Right cardiac atrium (tissue), 5 donors: ENCODE data around the gene CDH12. TPM values are rescaled to one million over a fixed set of nuclear protein-coding genes. Genes with fewer than 3 reads are reported as not detected.
"Not testable (repeated sequence)": the region's sequence is repeated elsewhere in the genome, so short reads cannot be mapped to it uniquely, and the experiment has no call there.

ENCODE experiments used
- ATAC-seq, 2 donors: fragments of 200-7000 bp; cut with Tn5 transposase; one replicate each; pipeline versions ENCODE4 v1.8.0 to v1.9.1; 2020; ENCODE audit warnings: moderate library complexity in 2 of 2, mild to moderate bottlenecking in 1 of 2
- DNase-seq, 3 donors: peaks; one replicate each; pipeline ENCODE4 v3.0.0-alpha.2; 2020
- H3K27ac ChIP-seq: one replicate; pipeline ENCODE4 v1.5.1; 2013; ENCODE audit warnings: mild to moderate bottlenecking, low read length, control low read depth, moderate library complexity
- H3K27me3 ChIP-seq: one replicate; pipeline ENCODE4 v1.6.1; 2013; ENCODE audit not compliant: control insufficient read depth, insufficient read depth
- H3K4me1 ChIP-seq: one replicate; pipeline ENCODE4 v1.6.1; 2013; ENCODE audit warnings: low read length; ENCODE audit not compliant: control insufficient read depth, insufficient read depth
- H3K4me3 ChIP-seq: one replicate; pipeline ENCODE4 v1.5.1; 2013; ENCODE audit warnings: low read length, control low read depth
- H3K9me3 ChIP-seq: one replicate; pipeline ENCODE4 v1.6.1; 2013; ENCODE audit warnings: low read length; ENCODE audit not compliant: control insufficient read depth
- WGBS: extraction: QIAGEN DNeasy Blood & Tissue Kit; methylation state at CpG from one replicate; pipeline ENCODE4 v1.1.7; 2013; 5-methylcytosine and 5-hydroxymethylcytosine counted together
- intact Hi-C, 4 donors: fragments of 100-400 bp; cut with DNase I; formaldehyde crosslinking; loops; one replicate each; pipeline versions ENCODE4 v1.11.0 to v1.14.0; 2022 to 2023
- polyA plus RNA-seq: library from polyadenylated mRNA; stranded (reverse); fragments of 200-250 nt; gene quantifications from one replicate; pipeline ENCODE4 v1.2.3, GENCODE V29; 2013
- total RNA-seq, 4 donors: library from RNA; stranded (reverse); fragmentation: NEBNext Ultra II Directional; extraction: Animal tissue kit (Norgen Biotek cat#: 25700); gene quantifications; one replicate each; pipeline ENCODE4 v1.2.1, GENCODE V29; 2021
- donor health status: healthy with polysubstance abuse.
- donor health status: DM: no; HTN: yes; CAD: no.
- donor health status: DM: no; HTN: no; CAD: no.
- donor health status: DM: no; HTN: yes; CAD: no; lungs with severe emphysema.
- donor health status: DM: yes; HTN: yes; CAD: no.

Gene CDH12
- total and polyA plus RNA-seq, 5 donors, result not detected

- intact Hi-C loops, result no loop called here
- Histone ChIP-seq H3K4me1 (no peaks in the 10 kb centered on the region), H3K27ac (no peak overlapping the region), H3K27me3 (no peaks in the 10 kb centered on the region), H3K9me3 (no peaks in the 10 kb centered on the region), H3K4me3 (no peak overlapping the region)
- DNase-seq (no peak), ATAC-seq (no peak)
These were observed 280.2 kb downstream of the CDH12 start for GRCh38 chr5:22572941-22573340.

GRCh38 chr5:22567983-22568382, 285.2 kb downstream of the CDH12 start:
- intact Hi-C loops, result no loop called here

GRCh38 chr5:22560147-22560546, 293.0 kb downstream of the CDH12 start:
- ATAC-seq (no peak), DNase-seq (no peak)
- Histone ChIP-seq H3K9me3 (no peaks in the 10 kb centered on the region), H3K4me1 (no peaks in the 10 kb centered on the region), H3K27me3 (no peaks in the 10 kb centered on the region), H3K4me3 (no peak overlapping the region), H3K27ac (no peak overlapping the region)
- WGBS, result 30% methylated on average over 3 of the region's 3 CpGs
- intact Hi-C loops, result no loop called here

More at GRCh38 chr5:22567983-22568382, 285.2 kb downstream of the CDH12 start:
- Histone ChIP-seq H3K4me3 (no peak overlapping the region), H3K27me3 (no peaks in the 10 kb centered on the region), H3K4me1 (no peaks in the 10 kb centered on the region), H3K9me3 (no peaks in the 10 kb centered on the region), H3K27ac (no peak overlapping the region)
- DNase-seq (no peak), ATAC-seq (no peak)

GRCh38 chr5:22557251-22557650, 295.9 kb downstream of the CDH12 start:
- Histone ChIP-seq H3K27ac (no peak overlapping the region), H3K4me1 (no peaks in the 10 kb centered on the region), H3K9me3 (no peaks in the 10 kb centered on the region), H3K27me3 (no peaks in the 10 kb centered on the region), H3K4me3 (no peak overlapping the region)
- ATAC-seq (no peak), DNase-seq (no peak)
- 82% methylated on average over 6 of the region's 6 CpGs for WGBS
- intact Hi-C loops, result no loop called here

- no peak for DNase-seq
- H3K4me1 ChIP-seq, result no peaks in the 10 kb centered on the region
- no peaks in the 10 kb centered on the region for H3K27me3 ChIP-seq
- no peak overlapping the region for H3K27ac ChIP-seq
- no peak overlapping the region for H3K4me3 ChIP-seq
- no peak for ATAC-seq
- H3K9me3 ChIP-seq, result no peaks in the 10 kb centered on the region
- intact Hi-C loops, result no loop called here
These were observed 298.7 kb downstream of the CDH12 start for GRCh38 chr5:22554475-22554874.

- DNase-seq (no peak), ATAC-seq (no peak)
- no peak overlapping the region for H3K4me3 ChIP-seq
- WGBS, result 66% methylated on average over 4 of the region's 4 CpGs
- H3K27ac ChIP-seq, result no peak overlapping the region
- no peaks in the 10 kb centered on the region for H3K9me3 ChIP-seq
- no peaks in the 10 kb centered on the region for H3K4me1 ChIP-seq
- H3K27me3 ChIP-seq, result no peaks in the 10 kb centered on the region
- intact Hi-C loops, result no loop called here
These were observed 303.1 kb downstream of the CDH12 start for GRCh38 chr5:22549876-22550671.

- intact Hi-C loops, result no loop called here
- 16% methylated on average over 1 of the region's 1 CpG for WGBS
- no peak overlapping the region for H3K27ac ChIP-seq
- ATAC-seq (no peak), DNase-seq (no peak)
- no peaks in the 10 kb centered on the region for H3K9me3 ChIP-seq
- no peak overlapping the region for H3K4me3 ChIP-seq
- H3K4me1 ChIP-seq, result no peaks in the 10 kb centered on the region
- H3K27me3 ChIP-seq, result no peaks in the 10 kb centered on the region
These were observed 310.8 kb downstream of the CDH12 start for GRCh38 chr5:22542340-22542739.

- intact Hi-C loops, result no loop called here
- no peak overlapping the region for H3K27ac ChIP-seq
- WGBS, result 13% methylated on average over 1 of the region's 1 CpG
- H3K9me3 ChIP-seq, result no peaks in the 10 kb centered on the region
- ATAC-seq, result no peak
- H3K4me3 ChIP-seq, result no peak overlapping the region
- peak in 1 of 3 donors; percentile 22 for DNase-seq
- H3K27me3 ChIP-seq, result no peaks in the 10 kb centered on the region
- H3K4me1 ChIP-seq, result no peaks in the 10 kb centered on the region
These were observed 312.1 kb downstream of the CDH12 start for GRCh38 chr5:22541037-22541436.

- no peak overlapping the region for H3K4me3 ChIP-seq
- intact Hi-C loops, result no loop called here
- H3K27me3 ChIP-seq, result no peaks in the 10 kb centered on the region
- no peak overlapping the region for H3K27ac ChIP-seq
- no peak for ATAC-seq
- no peaks in the 10 kb centered on the region for H3K4me1 ChIP-seq
- H3K9me3 ChIP-seq, result no peaks in the 10 kb centered on the region
- 69% methylated on average over 1 of the region's 1 CpG for WGBS
- DNase-seq, result no peak
These were observed 313.4 kb downstream of the CDH12 start for GRCh38 chr5:22539762-22540161.

GRCh38 chr5:22531986-22532385, 321.2 kb downstream of the CDH12 start:
- no peaks in the 10 kb centered on the region for H3K27me3 ChIP-seq
- WGBS, result 69% methylated on average over 4 of the region's 4 CpGs
- peaks cover 2% of the 10 kb centered on the region for H3K9me3 ChIP-seq
- DNase-seq (no peak), ATAC-seq (no peak)
- H3K27ac ChIP-seq, result no peak overlapping the region
- H3K4me3 ChIP-seq, result no peak overlapping the region
- no peaks in the 10 kb centered on the region for H3K4me1 ChIP-seq
- intact Hi-C loops, result no loop called here

- Histone ChIP-seq H3K4me1 (no peaks in the 10 kb centered on the region), H3K9me3 (peaks cover 2% of the 10 kb centered on the region), H3K4me3 (no peak overlapping the region), H3K27me3 (no peaks in the 10 kb centered on the region), H3K27ac (no peak overlapping the region)
- DNase-seq (no peak), ATAC-seq (no peak)
- intact Hi-C loops, result no loop called here
- WGBS, result 50% methylated on average over 3 of the region's 3 CpGs
These were observed 331.6 kb downstream of the CDH12 start for GRCh38 chr5:22521521-22521920.

- intact Hi-C loops, ATAC-seq: not testable (repeated sequence)
These were observed 336.6 kb downstream of the CDH12 start for GRCh38 chr5:22516497-22516896.

More at GRCh38 chr5:22516497-22516896, 336.6 kb downstream of the CDH12 start:
- WGBS, result 88% methylated on average over 7 of the region's 7 CpGs
- not testable (repeated sequence) for H3K27ac ChIP-seq, H3K9me3 ChIP-seq, H3K27me3 ChIP-seq, H3K4me1 ChIP-seq, H3K4me3 ChIP-seq, DNase-seq
